ENCODE data around the gene RANBP3L. TPM values are rescaled to one million over a fixed set of nuclear protein-coding genes. Genes with fewer than 3 reads are reported as not detected.

RANBP3L gene
- total RNA-seq, 2 donors from 2014 or later = 17.7 to 21.2 TPM

- TF ChIP-seq CTCF (IDR thresholded peaks at IDR 0.05) (no peak), POLR2A (IDR thresholded peaks at IDR 0.05) (no peak), POLR2AphosphoS5 (IDR thresholded peaks at IDR 0.05) (no peak)
- DNase-seq (ENCODE audit: low spot score) = no peak
- Histone ChIP-seq H3K36me3 (no peaks in the 10 kb centered on the region), H3K9me3 (no peaks in the 10 kb centered on the region), H3K4me3 (no peak overlapping the region), H3K27me3 (replicated peaks; ENCODE audit: insufficient read depth) (no peaks in the 10 kb centered on the region), H3K27ac (no peak overlapping the region), H3K4me1 (replicated peaks) (no peaks in the 10 kb centered on the region)
- 26% methylated on average over 1 of the region's 1 CpG for WGBS
- intact Hi-C loops (cut with DNase I) = no loop called here
Measured at GRCh38 chr5:36311956-36312355, 10.3 kb upstream of the RANBP3L start.

GRCh38 chr5:36310138-36310537 lies 8.4 kb upstream of the RANBP3L start:
- DNase-seq (ENCODE audit: low spot score) = no peak
- intact Hi-C loops (cut with DNase I) = no loop called here
- Histone ChIP-seq H3K36me3 (no peaks in the 10 kb centered on the region), H3K4me1 (replicated peaks) (no peaks in the 10 kb centered on the region), H3K9me3 (no peaks in the 10 kb centered on the region), H3K27me3 (replicated peaks; ENCODE audit: insufficient read depth) (no peaks in the 10 kb centered on the region), H3K27ac (no peak overlapping the region), H3K4me3 (no peak overlapping the region)
- WGBS = 95% methylated on average over 3 of the region's 3 CpGs
- TF ChIP-seq POLR2A (IDR thresholded peaks at IDR 0.05) (no peak), POLR2AphosphoS5 (IDR thresholded peaks at IDR 0.05) (no peak), CTCF (IDR thresholded peaks at IDR 0.05) (no peak)

- H3K4me1 ChIP-seq (replicated peaks) = no peaks in the 10 kb centered on the region
- H3K27me3 ChIP-seq (replicated peaks; ENCODE audit: insufficient read depth) = no peaks in the 10 kb centered on the region
- no peaks in the 10 kb centered on the region for H3K36me3 ChIP-seq
- peak overlapping the region in 1 of 2 donors; percentile 37 for H3K27ac ChIP-seq
- no peaks in the 10 kb centered on the region for H3K9me3 ChIP-seq
- WGBS = 13% methylated on average over 4 of the region's 4 CpGs
- no peak overlapping the region for H3K4me3 ChIP-seq
- TF ChIP-seq POLR2AphosphoS5 (IDR thresholded peaks at IDR 0.05) (peak; percentile 55), CTCF (IDR thresholded peaks at IDR 0.05) (peak; percentile 54 to 77 (median 68)), POLR2A (IDR thresholded peaks at IDR 0.05) (no peak)
- peak; percentile 37 for DNase-seq (ENCODE audit: low spot score)
- intact Hi-C loops (cut with DNase I) = loop anchor here (2.0 to 5.0 kb wide), 2 partner anchors 63 to 92 kb away; no protein-coding TSS in a partner anchor
Measured at GRCh38 chr5:36305571-36306326, 4.0 kb upstream of the RANBP3L start.

- Histone ChIP-seq H3K4me1 (replicated peaks) (no peaks in the 10 kb centered on the region), H3K9me3 (no peaks in the 10 kb centered on the region), H3K27me3 (replicated peaks; ENCODE audit: insufficient read depth) (no peaks in the 10 kb centered on the region), H3K4me3 (no peak overlapping the region), H3K27ac (no peak overlapping the region), H3K36me3 (no peaks in the 10 kb centered on the region)
- intact Hi-C loops (cut with DNase I) = loop anchor here (2.0 to 5.0 kb wide), 3 partner anchors 37 to 127 kb away; no protein-coding TSS in a partner anchor
- no peak for TF ChIP-seq CTCF (IDR thresholded peaks at IDR 0.05)
- no peak for TF ChIP-seq POLR2A (IDR thresholded peaks at IDR 0.05)
- no peak for TF ChIP-seq POLR2AphosphoS5 (IDR thresholded peaks at IDR 0.05)
- 63% methylated on average over 7 of the region's 7 CpGs for WGBS
- DNase-seq (ENCODE audit: low spot score) = no peak
Measured at GRCh38 chr5:36304095-36304805, 2.5 kb upstream of the RANBP3L start.

Measured in prostate gland (tissue), 2 donors.